ENCODE results near the gene ERMN.

DNA sequence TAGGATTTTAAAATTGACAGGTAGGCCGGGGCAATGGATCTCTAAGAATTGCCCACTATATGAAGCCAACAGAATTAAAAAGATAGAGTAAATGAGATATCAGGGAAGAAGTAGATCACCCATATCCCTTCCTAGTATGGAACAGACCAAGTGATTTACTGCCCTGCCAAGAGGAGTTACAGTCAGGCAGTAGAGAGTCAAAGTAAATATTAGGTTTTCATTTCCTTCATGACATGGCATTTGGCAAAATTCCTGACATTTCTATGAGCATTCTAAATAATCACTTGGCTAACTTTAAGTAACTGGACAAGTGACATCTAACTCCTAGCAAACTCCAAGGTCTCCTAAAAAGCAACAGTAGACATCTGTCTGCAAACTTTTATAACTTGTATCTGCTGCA is 34.6 kb downstream of the ERMN start:
- TF ChIP-seq, protein P1, sequence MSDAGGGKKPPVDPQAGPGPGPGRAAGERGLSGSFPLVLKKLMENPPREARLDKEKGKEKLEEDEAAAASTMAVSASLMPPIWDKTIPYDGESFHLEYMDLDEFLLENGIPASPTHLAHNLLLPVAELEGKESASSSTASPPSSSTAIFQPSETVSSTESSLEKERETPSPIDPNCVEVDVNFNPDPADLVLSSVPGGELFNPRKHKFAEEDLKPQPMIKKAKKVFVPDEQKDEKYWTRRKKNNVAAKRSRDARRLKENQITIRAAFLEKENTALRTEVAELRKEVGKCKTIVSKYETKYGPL (CRISPR knock-in tag; IDR thresholded peaks at IDR 0.05), result no peak
- TF ChIP-seq, protein P2, sequence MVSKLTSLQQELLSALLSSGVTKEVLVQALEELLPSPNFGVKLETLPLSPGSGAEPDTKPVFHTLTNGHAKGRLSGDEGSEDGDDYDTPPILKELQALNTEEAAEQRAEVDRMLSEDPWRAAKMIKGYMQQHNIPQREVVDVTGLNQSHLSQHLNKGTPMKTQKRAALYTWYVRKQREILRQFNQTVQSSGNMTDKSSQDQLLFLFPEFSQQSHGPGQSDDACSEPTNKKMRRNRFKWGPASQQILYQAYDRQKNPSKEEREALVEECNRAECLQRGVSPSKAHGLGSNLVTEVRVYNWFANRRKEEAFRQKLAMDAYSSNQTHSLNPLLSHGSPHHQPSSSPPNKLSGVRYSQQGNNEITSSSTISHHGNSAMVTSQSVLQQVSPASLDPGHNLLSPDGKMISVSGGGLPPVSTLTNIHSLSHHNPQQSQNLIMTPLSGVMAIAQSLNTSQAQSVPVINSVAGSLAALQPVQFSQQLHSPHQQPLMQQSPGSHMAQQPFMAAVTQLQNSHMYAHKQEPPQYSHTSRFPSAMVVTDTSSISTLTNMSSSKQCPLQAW (CRISPR knock-in tag; IDR thresholded peaks at IDR 0.05), result no peak
- TF ChIP-seq, protein P3, sequence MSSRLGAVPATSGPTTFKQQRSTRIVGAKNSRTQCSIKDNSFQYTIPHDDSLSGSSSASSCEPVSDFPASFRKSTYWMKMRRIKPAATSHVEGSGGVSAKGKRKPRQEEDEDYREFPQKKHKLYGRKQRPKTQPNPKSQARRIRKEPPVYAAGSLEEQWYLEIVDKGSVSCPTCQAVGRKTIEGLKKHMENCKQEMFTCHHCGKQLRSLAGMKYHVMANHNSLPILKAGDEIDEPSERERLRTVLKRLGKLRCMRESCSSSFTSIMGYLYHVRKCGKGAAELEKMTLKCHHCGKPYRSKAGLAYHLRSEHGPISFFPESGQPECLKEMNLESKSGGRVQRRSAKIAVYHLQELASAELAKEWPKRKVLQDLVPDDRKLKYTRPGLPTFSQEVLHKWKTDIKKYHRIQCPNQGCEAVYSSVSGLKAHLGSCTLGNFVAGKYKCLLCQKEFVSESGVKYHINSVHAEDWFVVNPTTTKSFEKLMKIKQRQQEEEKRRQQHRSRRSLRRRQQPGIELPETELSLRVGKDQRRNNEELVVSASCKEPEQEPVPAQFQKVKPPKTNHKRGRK (CRISPR knock-in tag; IDR thresholded peaks at IDR 0.05), result no peak
- TF ChIP-seq MEIS1 (CRISPR knock-in tag; IDR thresholded peaks at IDR 0.05; ENCODE audit: borderline replicate concordance) (no peak), YEATS2 (CRISPR knock-in tag; IDR thresholded peaks at IDR 0.05; ENCODE audit: borderline replicate concordance) (no peak), PHB2 (IDR thresholded peaks at IDR 0.05; ENCODE audit: partially characterized antibody) (no peak), ELF1 (CRISPR knock-in tag; IDR thresholded peaks at IDR 0.05) (no peak), POLR2A (IDR thresholded peaks at IDR 0.05; ENCODE audit: insufficient read depth in 1 of 2, low read depth in 2 of 2, low read length in 2 of 2) (no peak), NR3C1 (CRISPR knock-in tag; IDR thresholded peaks at IDR 0.05) (no peak), SP4 (CRISPR knock-in tag; IDR thresholded peaks at IDR 0.05) (no peak), ZNF670 (CRISPR knock-in tag; IDR thresholded peaks at IDR 0.05; ENCODE audit: borderline replicate concordance) (no peak)
- TF ChIP-seq, protein P4, sequence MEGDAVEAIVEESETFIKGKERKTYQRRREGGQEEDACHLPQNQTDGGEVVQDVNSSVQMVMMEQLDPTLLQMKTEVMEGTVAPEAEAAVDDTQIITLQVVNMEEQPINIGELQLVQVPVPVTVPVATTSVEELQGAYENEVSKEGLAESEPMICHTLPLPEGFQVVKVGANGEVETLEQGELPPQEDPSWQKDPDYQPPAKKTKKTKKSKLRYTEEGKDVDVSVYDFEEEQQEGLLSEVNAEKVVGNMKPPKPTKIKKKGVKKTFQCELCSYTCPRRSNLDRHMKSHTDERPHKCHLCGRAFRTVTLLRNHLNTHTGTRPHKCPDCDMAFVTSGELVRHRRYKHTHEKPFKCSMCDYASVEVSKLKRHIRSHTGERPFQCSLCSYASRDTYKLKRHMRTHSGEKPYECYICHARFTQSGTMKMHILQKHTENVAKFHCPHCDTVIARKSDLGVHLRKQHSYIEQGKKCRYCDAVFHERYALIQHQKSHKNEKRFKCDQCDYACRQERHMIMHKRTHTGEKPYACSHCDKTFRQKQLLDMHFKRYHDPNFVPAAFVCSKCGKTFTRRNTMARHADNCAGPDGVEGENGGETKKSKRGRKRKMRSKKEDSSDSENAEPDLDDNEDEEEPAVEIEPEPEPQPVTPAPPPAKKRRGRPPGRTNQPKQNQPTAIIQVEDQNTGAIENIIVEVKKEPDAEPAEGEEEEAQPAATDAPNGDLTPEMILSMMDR (CRISPR knock-in tag; IDR thresholded peaks at IDR 0.05), result no peak
- TF ChIP-seq, protein P5, sequence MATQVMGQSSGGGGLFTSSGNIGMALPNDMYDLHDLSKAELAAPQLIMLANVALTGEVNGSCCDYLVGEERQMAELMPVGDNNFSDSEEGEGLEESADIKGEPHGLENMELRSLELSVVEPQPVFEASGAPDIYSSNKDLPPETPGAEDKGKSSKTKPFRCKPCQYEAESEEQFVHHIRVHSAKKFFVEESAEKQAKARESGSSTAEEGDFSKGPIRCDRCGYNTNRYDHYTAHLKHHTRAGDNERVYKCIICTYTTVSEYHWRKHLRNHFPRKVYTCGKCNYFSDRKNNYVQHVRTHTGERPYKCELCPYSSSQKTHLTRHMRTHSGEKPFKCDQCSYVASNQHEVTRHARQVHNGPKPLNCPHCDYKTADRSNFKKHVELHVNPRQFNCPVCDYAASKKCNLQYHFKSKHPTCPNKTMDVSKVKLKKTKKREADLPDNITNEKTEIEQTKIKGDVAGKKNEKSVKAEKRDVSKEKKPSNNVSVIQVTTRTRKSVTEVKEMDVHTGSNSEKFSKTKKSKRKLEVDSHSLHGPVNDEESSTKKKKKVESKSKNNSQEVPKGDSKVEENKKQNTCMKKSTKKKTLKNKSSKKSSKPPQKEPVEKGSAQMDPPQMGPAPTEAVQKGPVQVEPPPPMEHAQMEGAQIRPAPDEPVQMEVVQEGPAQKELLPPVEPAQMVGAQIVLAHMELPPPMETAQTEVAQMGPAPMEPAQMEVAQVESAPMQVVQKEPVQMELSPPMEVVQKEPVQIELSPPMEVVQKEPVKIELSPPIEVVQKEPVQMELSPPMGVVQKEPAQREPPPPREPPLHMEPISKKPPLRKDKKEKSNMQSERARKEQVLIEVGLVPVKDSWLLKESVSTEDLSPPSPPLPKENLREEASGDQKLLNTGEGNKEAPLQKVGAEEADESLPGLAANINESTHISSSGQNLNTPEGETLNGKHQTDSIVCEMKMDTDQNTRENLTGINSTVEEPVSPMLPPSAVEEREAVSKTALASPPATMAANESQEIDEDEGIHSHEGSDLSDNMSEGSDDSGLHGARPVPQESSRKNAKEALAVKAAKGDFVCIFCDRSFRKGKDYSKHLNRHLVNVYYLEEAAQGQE (IDR thresholded peaks at IDR 0.05; ENCODE audit: borderline replicate concordance in 1 of 2, low read depth in 1 of 2, low read length in 2 of 2), result no peak
